GM23248 (cell line): Measurements from ENCODE around the gene CPM. TPM values are rescaled to one million over a fixed set of nuclear protein-coding genes. Genes with fewer than 3 reads are reported as not detected.
A peak's percentile ranks its signal among the peaks of the same experiment; 100 is the strongest.

Experiments
- DNase-seq: peaks from one replicate; pipeline ENCODE4 v3.0.0-alpha.2; 2015
- H2AFZ ChIP-seq: fragments of 200-600 bp; sonication (generic); 2 replicates; pipeline ENCODE4 v1.6.1; 2016; ENCODE audit warnings: antibody characterized with exemption
- H3F3A ChIP-seq: fragments of 200-600 bp; sonication (generic); 2 replicates; pipeline ENCODE4 v1.6.1; 2016; ENCODE audit warnings: mild to moderate bottlenecking, antibody characterized with exemption, mixed run types; ENCODE audit not compliant: insufficient read depth
- H3K27ac ChIP-seq: fragments of 200-600 bp; sonication (generic); 2 replicates; pipeline ENCODE4 v1.5.1; 2016; ENCODE audit warnings: mild to moderate bottlenecking
- H3K27me3 ChIP-seq: fragments of 200-600 bp; sonication (generic); replicated peaks from 2 replicates; pipeline ENCODE4 v1.6.1; 2016; ENCODE audit warnings: mild to moderate bottlenecking; ENCODE audit not compliant: insufficient read depth
- H3K36me3 ChIP-seq: fragments of 200-600 bp; sonication (generic); 2 replicates; pipeline ENCODE4 v1.6.1; 2016; ENCODE audit warnings: low read depth, mild to moderate bottlenecking
- H3K4me1 ChIP-seq: fragments of 200-600 bp; sonication (generic); 2 replicates; pipeline ENCODE4 v1.6.1; 2016; ENCODE audit warnings: mild to moderate bottlenecking; ENCODE audit not compliant: insufficient read depth
- H3K4me2 ChIP-seq: fragments of 200-600 bp; sonication (generic); one replicate; pipeline ENCODE4 v1.6.1; 2016; ENCODE audit warnings: mild to moderate bottlenecking; ENCODE audit not compliant: unreplicated experiment
- H3K4me3 ChIP-seq: fragments of 200-600 bp; sonication (generic); 2 replicates; pipeline ENCODE4 v1.5.1; 2016; ENCODE audit warnings: mild to moderate bottlenecking
- H3K79me2 ChIP-seq: fragments of 200-600 bp; sonication (generic); 2 replicates; pipeline ENCODE4 v1.6.1; 2016; ENCODE audit warnings: mild to moderate bottlenecking; ENCODE audit not compliant: insufficient read depth
- H3K9ac ChIP-seq: fragments of 200-600 bp; sonication (generic); 2 replicates; pipeline ENCODE4 v1.6.1; 2016; ENCODE audit warnings: mild to moderate bottlenecking
- H3K9me2 ChIP-seq: fragments of 200-600 bp; sonication (generic); 2 replicates; pipeline ENCODE4 v1.6.1; 2016; ENCODE audit warnings: mixed run types, mild to moderate bottlenecking, moderate library complexity; ENCODE audit not compliant: insufficient read depth
- H3K9me3 ChIP-seq: fragments of 200-600 bp; sonication (generic); one replicate; pipeline ENCODE4 v1.6.1; 2017; ENCODE audit warnings: low read depth
- H4K20me1 ChIP-seq: fragments of 200-600 bp; sonication (generic); 2 replicates; pipeline ENCODE4 v1.6.0; 2016; ENCODE audit not compliant: insufficient read depth
- EZH2 ChIP-seq: fragments of 200-600 bp; sonication (generic); IDR thresholded peaks from 2 replicates; pipeline ENCODE4 v1.6.1; 2018; ENCODE audit warnings: antibody characterized with exemption, mild to moderate bottlenecking; ENCODE audit not compliant: insufficient read depth, poor library complexity, severe bottlenecking
- EZH2phosphoT487 ChIP-seq: fragments of 200-600 bp; sonication (generic); IDR thresholded peaks from 2 replicates; pipeline ENCODE4 v1.6.1; 2018; ENCODE audit warnings: antibody characterized with exemption, moderate library complexity, mild to moderate bottlenecking, low read depth; ENCODE audit not compliant: insufficient read depth
- WGBS, 2 experiments: methylation state at CpG; one replicate each; pipeline ENCODE4 v1.1.6; 2015 to 2017; ENCODE audit warnings: low lambda C conversion rate in 2 of 2, low coverage in 1 of 2; ENCODE audit errors: missing lambda C conversion rate in 2 of 2; 5-methylcytosine and 5-hydroxymethylcytosine counted together
- in situ Hi-C: fragments of 300-500 bp; cut with MboI; formaldehyde crosslinking; loops from 2 replicates; pipeline ENCODE4 v1.15.0; 2020
- polyA plus RNA-seq: library from polyadenylated mRNA; unstranded; fragments of >200 nt; fragmentation: Nextera tagmentation; extraction: Ambion mirVana; gene quantifications from 2 replicates; pipeline ENCODE4 v1.2.1, GENCODE V29; 2016
- total RNA-seq: library from RNA; depleted of rRNA; stranded (reverse); fragments of >200 nt; shearing (Covaris generic); gene quantifications from 2 replicates; pipeline ENCODE4 v1.2.3, GENCODE V29; 2014

The CPM gene
- total and polyA plus RNA-seq, 2 experiments from 2014 or later, result 13.7 to 22.5 TPM

- WGBS, 2 experiments, result 60 to 66% methylated on average over 5 of the region's 5 CpGs
- TF ChIP-seq EZH2 (no peak), EZH2phosphoT487 (no peak)
- in situ Hi-C loops, result no loop called here
These were observed 11.5 kb upstream of the CPM start for GRCh38 chr12:68944296-68945076.

GRCh38 chr12:68943848-68944247, 10.9 kb upstream of the CPM start:
- DNase-seq, result no peak
- Histone ChIP-seq H3F3A (no peaks in the 10 kb centered on the region), H3K79me2 (no peaks in the 10 kb centered on the region), H3K9ac (no peak overlapping the region), H3K27ac (no peak overlapping the region), H3K4me1 (no peaks in the 10 kb centered on the region), H3K36me3 (no peaks in the 10 kb centered on the region), H4K20me1 (no peaks in the 10 kb centered on the region), H3K4me3 (no peak overlapping the region), H3K4me2 (no peak overlapping the region), H3K27me3 (no peaks in the 10 kb centered on the region), H3K9me3 (no peaks in the 10 kb centered on the region), H2AFZ (no peak overlapping the region), H3K9me2 (no peaks in the 10 kb centered on the region)
- in situ Hi-C loops, result no loop called here
- no peak for TF ChIP-seq EZH2
- TF ChIP-seq EZH2phosphoT487, result no peak
- 88 to 92% methylated on average over 1 of the region's 1 CpG for WGBS, 2 experiments

More at GRCh38 chr12:68944296-68945076, 11.5 kb upstream of the CPM start:
- no peak overlapping the region for H2AFZ ChIP-seq
- no peak overlapping the region for H3K9ac ChIP-seq
- no peak overlapping the region for H3K4me2 ChIP-seq
- H3K79me2 ChIP-seq, result no peaks in the 10 kb centered on the region
- no peaks in the 10 kb centered on the region for H3F3A ChIP-seq
- no peaks in the 10 kb centered on the region for H3K9me2 ChIP-seq
- DNase-seq, result no peak
- H3K4me3 ChIP-seq, result no peak overlapping the region
- no peaks in the 10 kb centered on the region for H4K20me1 ChIP-seq
- no peak overlapping the region for H3K27ac ChIP-seq
- H3K36me3 ChIP-seq, result no peaks in the 10 kb centered on the region
- no peaks in the 10 kb centered on the region for H3K4me1 ChIP-seq
- no peaks in the 10 kb centered on the region for H3K27me3 ChIP-seq
- no peaks in the 10 kb centered on the region for H3K9me3 ChIP-seq

- in situ Hi-C loops, result no loop called here
- no peak overlapping the region for H3K9ac ChIP-seq
- no peak for DNase-seq
- no peaks in the 10 kb centered on the region for H3K79me2 ChIP-seq
- H3K9me3 ChIP-seq, result no peaks in the 10 kb centered on the region
- no peaks in the 10 kb centered on the region for H3K9me2 ChIP-seq
- no peak overlapping the region for H3K4me2 ChIP-seq
- no peaks in the 10 kb centered on the region for H3K27me3 ChIP-seq
- TF ChIP-seq EZH2 (no peak), EZH2phosphoT487 (no peak)
- H3K36me3 ChIP-seq, result no peaks in the 10 kb centered on the region
- no peak overlapping the region for H3K4me3 ChIP-seq
- H3K4me1 ChIP-seq, result no peaks in the 10 kb centered on the region
- H3K27ac ChIP-seq, result no peak overlapping the region
- H2AFZ ChIP-seq, result no peak overlapping the region
- H4K20me1 ChIP-seq, result no peaks in the 10 kb centered on the region
- 0 out of 2 replicates have a peak, but pooled peaks cover 4% of the 10 kb centered on the region for H3F3A ChIP-seq
These were observed 7.8 kb upstream of the CPM start for GRCh38 chr12:68940731-68941130.

GRCh38 chr12:68939505-68939904, 6.5 kb upstream of the CPM start:
- H3K9ac ChIP-seq, result no peak overlapping the region
- no peaks in the 10 kb centered on the region for H3K9me3 ChIP-seq
- 0 out of 2 replicates have a peak, but pooled peaks cover 4% of the 10 kb centered on the region for H3F3A ChIP-seq
- H3K9me2 ChIP-seq, result no peaks in the 10 kb centered on the region
- H3K27ac ChIP-seq, result no peak overlapping the region
- H3K27me3 ChIP-seq, result no peaks in the 10 kb centered on the region
- DNase-seq, result peak; percentile 4
- no peaks in the 10 kb centered on the region for H3K4me1 ChIP-seq
- H3K4me3 ChIP-seq, result no peak overlapping the region
- TF ChIP-seq EZH2 (no peak), EZH2phosphoT487 (no peak)
- no peak overlapping the region for H3K4me2 ChIP-seq
- H3K36me3 ChIP-seq, result no peaks in the 10 kb centered on the region
- WGBS, 2 experiments, result 15 to 25% methylated on average over 1 of the region's 1 CpG
- no peaks in the 10 kb centered on the region for H4K20me1 ChIP-seq
- no peak overlapping the region for H2AFZ ChIP-seq
- no peaks in the 10 kb centered on the region for H3K79me2 ChIP-seq
- in situ Hi-C loops, result no loop called here
